Medulla oblongata (tissue), 1 donor: ENCODE data around the gene GPR18.

Experiments
- DNase-seq: peaks from one replicate; pipeline ENCODE4 v3.0.0-alpha.2; 2015; ENCODE audit errors: extremely low spot score

Gene GPR18

GRCh38 chr13:99290894-99291293, 32.7 kb upstream of the GPR18 start:
- no peak for DNase-seq

- DNase-seq, result no peak
Measured at GRCh38 chr13:99289674-99290337, 31.6 kb upstream of the GPR18 start.

- peak; percentile 54 for DNase-seq
Measured at GRCh38 chr13:99289271-99289670, 31.1 kb upstream of the GPR18 start.

GRCh38 chr13:99288089-99288488, 29.9 kb upstream of the GPR18 start:
- DNase-seq, result peak; percentile 54

- DNase-seq, result no peak
Measured at GRCh38 chr13:99287551-99287950, 29.4 kb upstream of the GPR18 start.

GRCh38 chr13:99285432-99286182, 27.4 kb upstream of the GPR18 start:
- no peak for DNase-seq

GRCh38 chr13:99282264-99283231, 24.4 kb upstream of the GPR18 start:
- peak; percentile 42 for DNase-seq

- DNase-seq, result no peak
Measured at GRCh38 chr13:99281811-99282263, 23.7 kb upstream of the GPR18 start.

GRCh38 chr13:99280166-99280565, 22.0 kb upstream of the GPR18 start:
- no peak for DNase-seq

- no peak for DNase-seq
Measured at GRCh38 chr13:99279637-99280036, 21.5 kb upstream of the GPR18 start.

GRCh38 chr13:99278843-99279242, 20.7 kb upstream of the GPR18 start:
- no peak for DNase-seq

GRCh38 chr13:99278200-99278599, 20.0 kb upstream of the GPR18 start:
- DNase-seq, result no peak

GRCh38 chr13:99277629-99278028, 19.4 kb upstream of the GPR18 start:
- no peak for DNase-seq

- DNase-seq, result no peak
Measured at GRCh38 chr13:99276706-99277105, 18.5 kb upstream of the GPR18 start.

- no peak for DNase-seq
Measured at GRCh38 chr13:99275093-99275469, 16.9 kb upstream of the GPR18 start.

- no peak for DNase-seq
Measured at GRCh38 chr13:99273128-99273527, 14.9 kb upstream of the GPR18 start.

GRCh38 chr13:99272481-99272880, 14.3 kb upstream of the GPR18 start:
- DNase-seq, result no peak

GRCh38 chr13:99271249-99271648, 13.1 kb upstream of the GPR18 start:
- DNase-seq, result no peak

- DNase-seq, result no peak
Measured at GRCh38 chr13:99270518-99270917, 12.3 kb upstream of the GPR18 start.

GRCh38 chr13:99269627-99270241, 11.6 kb upstream of the GPR18 start:
- peak; percentile 80 for DNase-seq

GRCh38 chr13:99268822-99269221, 10.6 kb upstream of the GPR18 start:
- DNase-seq, result no peak

- no peak for DNase-seq
Measured at GRCh38 chr13:99267927-99268326, 9.7 kb upstream of the GPR18 start.
